HG02840 (cell line): Measurements from ENCODE around the gene IGF1R.

Source experiments
- ATAC-seq: cut with Tn5 transposase; IDR thresholded peaks from one replicate; pipeline ENCODE4 v1.9.1; 2021; ENCODE audit warnings: mild to moderate bottlenecking, moderate library complexity, moderate number of reproducible peaks; ENCODE audit not compliant: unreplicated experiment, low FRiP score

The IGF1R gene

DNA sequence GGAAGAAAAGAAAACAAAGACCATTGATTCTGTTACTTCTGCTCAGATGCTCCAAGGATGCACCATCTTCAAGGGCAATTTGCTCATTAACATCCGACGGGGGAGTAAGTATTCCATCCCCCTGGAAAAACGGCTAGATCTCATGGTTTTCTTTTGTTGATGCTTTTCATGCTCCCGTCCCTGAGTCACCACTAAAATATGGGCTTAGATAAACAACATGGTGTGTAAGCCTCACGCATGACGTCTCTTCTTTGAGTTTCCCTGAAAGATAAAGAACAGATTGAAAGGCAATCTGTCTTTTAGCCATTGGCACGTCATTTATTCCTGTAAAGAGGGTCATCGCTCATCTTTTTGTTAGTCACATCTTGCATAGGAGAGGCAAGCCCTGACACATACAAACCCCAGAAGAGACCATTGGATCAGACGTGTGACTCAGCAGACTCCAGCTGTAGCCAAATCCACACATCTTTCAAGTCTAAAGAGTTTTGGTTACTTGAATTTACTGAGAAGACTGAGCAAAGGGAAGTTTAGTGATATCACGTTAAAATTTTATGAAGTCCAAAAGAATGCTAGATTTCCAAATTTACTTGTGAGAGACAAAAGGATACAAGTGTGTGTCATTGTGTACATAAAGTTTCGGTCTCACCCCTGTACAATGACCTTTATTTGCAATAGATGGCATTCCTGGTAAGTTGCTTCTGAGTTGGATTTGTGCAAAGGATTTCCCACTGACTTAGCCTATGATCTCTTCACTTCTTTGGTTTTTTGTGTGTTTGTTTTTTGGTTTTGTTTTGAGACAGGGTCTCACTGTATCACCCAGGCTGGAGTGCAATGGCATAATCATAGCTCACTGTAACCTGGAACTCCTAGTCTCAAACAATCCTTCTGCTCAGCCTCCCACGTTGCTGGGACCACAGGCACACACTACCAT, 248.7 kb downstream of the IGF1R start:
- ATAC-seq: no peak

DNA sequence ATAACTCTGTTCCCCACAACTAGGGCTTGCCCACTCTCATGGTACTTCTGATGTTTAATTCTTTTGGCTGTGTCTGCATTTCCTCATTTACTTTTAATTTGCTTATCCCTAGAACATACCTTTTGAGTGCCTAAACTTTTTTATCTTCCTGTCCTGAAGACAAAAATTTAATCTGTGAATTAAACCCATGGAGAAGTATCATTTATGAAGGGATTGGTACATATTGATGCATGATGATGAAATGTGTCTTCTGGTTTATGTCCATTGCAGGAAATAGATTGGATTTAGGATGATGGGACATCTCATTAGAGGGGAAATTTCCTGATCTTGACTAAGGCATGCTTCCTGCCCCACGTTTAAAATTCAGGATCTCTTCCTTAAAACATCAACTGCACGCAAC, 249.8 kb downstream of the IGF1R start:
- no peak for ATAC-seq

DNA sequence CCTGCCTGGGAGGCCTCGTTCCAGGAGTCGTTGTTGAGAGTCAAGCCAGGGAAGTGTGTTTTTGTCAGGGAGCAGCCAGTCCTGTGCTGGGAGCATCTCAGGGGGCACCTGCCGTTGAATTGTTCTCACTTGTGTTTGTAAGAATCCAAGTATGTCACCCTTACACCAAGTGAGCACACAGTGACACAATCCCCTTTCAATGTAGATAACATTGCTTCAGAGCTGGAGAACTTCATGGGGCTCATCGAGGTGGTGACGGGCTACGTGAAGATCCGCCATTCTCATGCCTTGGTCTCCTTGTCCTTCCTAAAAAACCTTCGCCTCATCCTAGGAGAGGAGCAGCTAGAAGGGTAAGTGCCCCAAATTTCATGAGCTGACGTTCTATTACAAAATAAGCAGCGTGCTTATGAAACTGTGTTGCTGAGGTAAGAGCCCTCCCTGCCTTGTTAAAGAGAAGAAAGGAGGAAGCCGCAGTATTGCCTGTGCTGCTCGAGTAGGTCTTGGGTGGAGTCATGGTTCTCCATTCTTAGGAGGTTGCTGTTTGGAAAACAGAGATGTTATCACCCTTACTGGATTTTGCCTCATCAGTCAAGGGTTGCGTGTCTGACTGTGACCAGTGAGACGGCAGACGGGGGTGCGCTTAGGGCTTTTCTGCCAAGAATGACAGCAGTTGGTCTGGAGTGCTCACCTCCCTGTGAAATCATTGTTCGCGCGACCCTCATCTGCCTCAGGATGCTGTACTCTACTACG, 251.1 kb downstream of the IGF1R start:
- no peak for ATAC-seq

DNA sequence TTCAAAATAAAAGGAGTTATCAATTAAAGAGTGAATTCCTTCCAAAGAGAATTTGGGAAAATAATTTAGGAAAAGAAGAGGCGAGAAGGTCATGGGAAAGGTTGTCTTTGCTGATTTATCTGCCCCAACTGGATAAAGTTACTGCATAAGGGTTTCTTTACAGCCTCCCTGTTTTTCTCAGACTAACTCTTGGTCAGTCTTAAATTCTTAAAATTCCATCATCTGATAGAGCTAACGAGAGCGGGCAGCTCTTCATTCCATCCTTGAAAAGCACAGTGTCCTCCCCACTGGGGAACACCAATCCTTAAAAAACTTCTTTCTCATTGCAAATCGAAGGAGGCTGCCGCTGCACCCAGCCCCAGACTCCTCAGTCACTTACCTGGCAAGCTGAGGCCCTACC, 252.0 kb downstream of the IGF1R start:
- ATAC-seq: no peak

- no peak for ATAC-seq
These were observed 253.2 kb downstream of the IGF1R start for GRCh38 chr15:98901434-98902072.

DNA sequence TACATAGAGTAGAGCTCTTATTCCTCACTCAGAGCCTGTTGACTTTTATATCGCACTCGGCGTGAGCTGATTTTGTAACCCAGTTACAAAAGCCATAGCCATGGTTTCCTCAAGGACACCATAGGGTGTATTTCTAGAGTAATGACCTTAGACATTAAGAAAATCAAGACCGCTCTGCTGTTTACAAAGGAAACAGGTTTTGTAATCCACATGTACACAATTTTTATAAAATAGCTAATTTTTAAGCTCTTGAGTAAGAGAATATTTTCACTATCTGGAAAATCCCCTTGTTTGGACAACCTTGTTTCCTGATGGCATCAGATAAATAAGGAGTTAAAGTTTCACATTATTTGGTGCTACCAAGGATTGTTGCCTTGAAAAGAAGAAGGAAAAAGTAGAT, 254.6 kb downstream of the IGF1R start:
- ATAC-seq: no peak

DNA sequence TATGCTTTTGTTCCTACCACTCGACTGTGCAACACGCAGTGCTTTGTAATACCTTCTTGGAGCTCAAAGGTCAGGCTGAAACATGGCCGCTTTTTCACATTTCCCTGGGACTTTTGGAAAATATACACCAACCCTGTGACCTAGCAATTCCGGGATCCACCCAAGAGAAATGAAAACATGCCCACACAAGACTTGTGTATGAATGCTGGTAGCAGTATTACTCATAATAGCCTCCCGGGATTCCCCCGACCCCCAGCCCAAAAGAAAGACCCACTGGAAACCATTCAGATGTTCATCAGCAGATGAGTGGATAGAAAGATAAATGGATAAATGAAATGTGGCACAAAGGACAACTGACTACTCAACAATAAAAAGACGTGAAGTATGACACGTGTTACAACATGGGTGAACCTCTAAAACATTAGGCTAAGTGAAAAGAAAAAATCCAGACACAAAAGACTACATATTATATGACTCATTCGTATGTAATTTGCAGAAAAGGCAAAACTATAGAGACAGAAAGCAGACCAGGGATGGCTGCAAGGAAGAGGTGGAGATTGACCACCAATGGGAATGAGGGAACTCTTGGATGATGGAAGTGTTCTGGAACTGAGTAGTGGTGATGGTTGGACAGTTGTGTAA, 255.2 kb downstream of the IGF1R start:
- ATAC-seq: no peak

- ATAC-seq: no peak
These were observed 256.2 kb downstream of the IGF1R start for GRCh38 chr15:98904544-98904943.

- ATAC-seq: no peak
These were observed 257.8 kb downstream of the IGF1R start for GRCh38 chr15:98905963-98906711.

- no peak for ATAC-seq
These were observed 258.4 kb downstream of the IGF1R start for GRCh38 chr15:98906712-98907083.

- no peak for ATAC-seq
These were observed 259.7 kb downstream of the IGF1R start for GRCh38 chr15:98907927-98908471.

GRCh38 chr15:98909968-98910885, 261.9 kb downstream of the IGF1R start:
- no peak for ATAC-seq

GRCh38 chr15:98914626-98915025, 266.3 kb downstream of the IGF1R start:
- ATAC-seq: no peak

- ATAC-seq: no peak
These were observed 268.5 kb downstream of the IGF1R start for GRCh38 chr15:98916826-98917225.

GRCh38 chr15:98917417-98917816, 269.1 kb downstream of the IGF1R start:
- no peak for ATAC-seq

DNA sequence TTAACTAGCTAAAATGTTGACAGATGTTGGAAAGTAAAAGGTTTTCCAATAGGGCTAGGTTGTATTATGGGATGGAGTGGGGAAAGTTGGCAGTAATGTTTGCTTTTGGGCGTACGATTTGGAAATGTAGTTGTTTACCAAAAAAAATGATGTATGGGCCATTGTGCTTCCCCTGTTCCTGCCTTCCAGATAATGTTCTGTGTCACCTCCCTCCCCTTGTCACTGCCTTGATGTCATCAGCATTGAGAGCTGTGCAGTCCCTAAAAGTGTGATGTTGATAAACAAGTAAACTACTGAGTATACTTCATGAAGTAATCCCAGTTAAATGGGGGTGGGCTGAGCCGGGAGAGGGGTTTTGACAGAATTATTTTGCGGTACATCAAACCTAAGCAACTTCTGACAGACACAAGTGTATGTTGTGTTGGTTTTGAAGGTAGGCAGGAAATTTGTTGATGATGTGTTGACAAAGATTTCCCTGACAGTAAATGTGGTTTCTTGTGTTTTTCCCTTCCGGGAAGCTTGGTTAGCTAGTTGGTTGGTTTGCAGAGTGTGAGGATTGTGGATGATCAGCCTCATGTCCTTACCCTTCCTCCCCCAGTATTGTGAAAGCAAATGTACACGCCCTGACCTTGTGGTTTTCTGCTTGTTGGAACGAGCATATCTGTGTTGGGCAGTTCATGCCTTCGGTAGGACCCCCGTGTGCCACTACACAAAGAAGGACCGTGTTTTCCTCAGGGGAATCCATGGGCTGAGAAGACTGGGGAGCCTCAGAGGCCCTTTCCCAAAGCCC, 271.9 kb downstream of the IGF1R start:
- ATAC-seq: no peak

- ATAC-seq: no peak
These were observed 274.8 kb downstream of the IGF1R start for GRCh38 chr15:98923171-98923570.

DNA sequence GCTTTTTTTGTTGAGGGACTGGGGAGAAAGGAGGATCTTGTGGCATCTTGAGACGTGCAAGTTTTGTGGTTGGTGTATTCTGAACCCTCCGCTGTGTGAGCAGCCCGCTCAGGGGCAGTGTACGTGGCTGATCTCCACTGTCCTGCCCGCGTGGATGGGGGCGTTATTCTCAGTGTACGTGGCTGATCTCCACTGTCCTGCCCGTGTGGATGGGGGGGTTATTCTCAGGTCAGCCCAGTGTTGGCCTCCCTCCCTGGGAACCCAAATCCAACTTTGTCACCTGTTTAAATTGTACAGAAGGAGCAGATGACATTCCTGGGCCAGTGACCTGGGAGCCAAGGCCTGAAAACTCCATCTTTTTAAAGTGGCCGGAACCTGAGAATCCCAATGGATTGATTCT, 275.2 kb downstream of the IGF1R start:
- no peak for ATAC-seq
